Heart left ventricle (tissue), 16 donors: ENCODE results near the gene CTNND2. TPM values are rescaled to one million over a fixed set of nuclear protein-coding genes. Genes with fewer than 3 reads are reported as not detected.

ENCODE experiments used
- ATAC-seq, 4 donors: fragments of 200-7000 bp; cut with Tn5 transposase; one replicate each; pipeline ENCODE4 v1.9.1; 2020 to 2022; ENCODE audit warnings: moderate library complexity in 4 of 4, mild to moderate bottlenecking in 3 of 4, moderate number of reproducible peaks in 1 of 4
- DNase-seq, 5 donors: peaks; one replicate each; pipeline ENCODE4 v3.0.0-alpha.2; 2020
- H3K27ac ChIP-seq, 12 donors: fragments of 200-600 bp; sonication (generic) in 4 of 12; one replicate each; pipeline versions ENCODE4 v1.5.0 to v1.8.0; 2016 to 2022; ENCODE audit warnings: mild to moderate bottlenecking in 2 of 12
- H3K27me3 ChIP-seq, 9 donors: fragments of 200-600 bp; sonication (generic) in 2 of 9; one replicate each; pipeline versions ENCODE4 v1.5.1 to v1.8.0; 2016 to 2022; ENCODE audit warnings: mild to moderate bottlenecking in 3 of 9
- H3K36me3 ChIP-seq, 9 donors: fragments of 200-600 bp; sonication (generic) in 2 of 9; one replicate each; pipeline versions ENCODE4 v1.5.0 to v1.8.0; 2018 to 2022; ENCODE audit warnings: mild to moderate bottlenecking in 2 of 9
- H3K4me1 ChIP-seq, 12 donors: fragments of 200-600 bp; sonication (generic) in 4 of 12; one replicate each; pipeline versions ENCODE4 v1.5.0 to v1.8.0; 2016 to 2022; ENCODE audit warnings: mild to moderate bottlenecking in 3 of 12
- H3K4me3 ChIP-seq, 12 donors: fragments of 200-600 bp; sonication (generic) in 4 of 12; one replicate each; pipeline versions ENCODE4 v1.5.0 to v1.8.0; 2017 to 2022; ENCODE audit warnings: mild to moderate bottlenecking in 9 of 12, moderate library complexity in 4 of 12
- H3K9me3 ChIP-seq, 12 donors: fragments of 200-600 bp; sonication (generic) in 4 of 12; one replicate each; pipeline versions ENCODE4 v1.5.0 to v1.8.0; 2016 to 2022; ENCODE audit warnings: mild to moderate bottlenecking in 1 of 12
- POLR2A ChIP-seq, 2 donors: fragments of 450-650 bp; IDR thresholded peaks; one replicate each; pipeline ENCODE4 v1.6.1; 2017; ENCODE audit warnings: antibody characterized with exemption in 2 of 2, mild to moderate bottlenecking in 2 of 2, moderate library complexity in 2 of 2
- WGBS, 4 donors: extraction: QIAGEN DNeasy Blood & Tissue Kit in 2 of 4; methylation state at CpG; one replicate each; pipeline versions ENCODE4 v1.1.5 to v1.1.7; 2013 to 2018; 5-methylcytosine and 5-hydroxymethylcytosine counted together
- intact Hi-C, 10 donors: fragments of 100-400 bp; cut with DNase I; formaldehyde crosslinking; loops; one replicate each; pipeline versions ENCODE4 v1.11.1 to v1.14.2; 2022
- polyA plus RNA-seq, 2 donors: library from polyadenylated mRNA; stranded (reverse); fragments of 200-250 nt; gene quantifications; one replicate each; pipeline ENCODE4 v1.2.3, GENCODE V29; 2013
- total RNA-seq, 9 donors: library from RNA; depleted of rRNA in 2 of 9; stranded (reverse); fragments of >200 nt in 2 of 9; fragmentation: NEBNext Ultra II Directional in 3 of 9; extraction: Animal tissue kit (Norgen Biotek cat#: 25700) in 3 of 9; gene quantifications; one replicate each; pipeline versions ENCODE4 v1.1.0 to v1.2.4, GENCODE V29; 2016 to 2023
- TF ChIP-seq, protein P1 (sequence below), 12 donors: fragments of 200-600 bp; sonication (generic) in 4 of 12; IDR thresholded peaks; one replicate each; pipeline versions ENCODE4 v1.5.0 to v1.8.0; 2018 to 2022; ENCODE audit warnings: antibody characterized with exemption in 12 of 12, mild to moderate bottlenecking in 5 of 12
- donor health status: ischemic (EF 13 %, LVEDD 7.1; RV severe dilation, severe dysfunction).
- donor health status: healthy with polysubstance abuse.
- donor health status: DM: no; HTN: yes; CAD: no.
- donor health status: DM: no; HTN: no; CAD: no.
- donor health status: ischemic (EF 25% LVEDD 6.9; RV normal size, moderate dysfunction).
- donor health status: ischemic (EF 25% LVEDD 5.7; RV mildly dilated, moderate dysfunction).
- donor health status: healthy.
- donor health status: DM: yes; HTN: yes; CAD: no.
- donor health status: ischemic (EF 35%, LVEDD 5.7; RV mildly dilated, moderate dysfunction).
- donor health status: nonischemic (EF 11% LVEDD 7.7; RV severe dilation, severe dysfunction).
- donor health status: DM: yes; HTN: yes; CAD: no.
- donor health status: PGD.
- donor health status: ischemic (EF 29% LVEDD 5.4; RV normal size, mild dysfunction).
- donor health status: nonischemic (EF 23%, LVEDD 6.1; RV moderate dilation, normal function).

CTNND2 gene
- total and polyA plus RNA-seq, 11 donors: 4.0 to 36.8 (median 20.2) TPM

- Histone ChIP-seq H3K9me3 (no peaks in the 10 kb centered on the region), H3K27me3 (no peaks in the 10 kb centered on the region), H3K4me1 (no peaks in the 10 kb centered on the region), H3K27ac (no peak overlapping the region), H3K4me3 (no peak overlapping the region), H3K36me3 (no peaks in the 10 kb centered on the region)
- DNase-seq: no peak
- intact Hi-C loops: loop anchor here in 1 of 10 donors (5.0 kb wide), 1 partner anchor 359 kb away; no protein-coding TSS in a partner anchor
- ATAC-seq: no peak
- no peak for TF ChIP-seq POLR2A (IDR thresholded peaks at IDR 0.05)
- TF ChIP-seq, protein P1, sequence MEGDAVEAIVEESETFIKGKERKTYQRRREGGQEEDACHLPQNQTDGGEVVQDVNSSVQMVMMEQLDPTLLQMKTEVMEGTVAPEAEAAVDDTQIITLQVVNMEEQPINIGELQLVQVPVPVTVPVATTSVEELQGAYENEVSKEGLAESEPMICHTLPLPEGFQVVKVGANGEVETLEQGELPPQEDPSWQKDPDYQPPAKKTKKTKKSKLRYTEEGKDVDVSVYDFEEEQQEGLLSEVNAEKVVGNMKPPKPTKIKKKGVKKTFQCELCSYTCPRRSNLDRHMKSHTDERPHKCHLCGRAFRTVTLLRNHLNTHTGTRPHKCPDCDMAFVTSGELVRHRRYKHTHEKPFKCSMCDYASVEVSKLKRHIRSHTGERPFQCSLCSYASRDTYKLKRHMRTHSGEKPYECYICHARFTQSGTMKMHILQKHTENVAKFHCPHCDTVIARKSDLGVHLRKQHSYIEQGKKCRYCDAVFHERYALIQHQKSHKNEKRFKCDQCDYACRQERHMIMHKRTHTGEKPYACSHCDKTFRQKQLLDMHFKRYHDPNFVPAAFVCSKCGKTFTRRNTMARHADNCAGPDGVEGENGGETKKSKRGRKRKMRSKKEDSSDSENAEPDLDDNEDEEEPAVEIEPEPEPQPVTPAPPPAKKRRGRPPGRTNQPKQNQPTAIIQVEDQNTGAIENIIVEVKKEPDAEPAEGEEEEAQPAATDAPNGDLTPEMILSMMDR (IDR thresholded peaks at IDR 0.05): no peak
- whole genome bisulfite sequencing, 4 donors: 80 to 90% (median 86%) methylated on average over 11 of the region's 11 CpGs
Measured at GRCh38 chr5:11273180-11273903, 630.9 kb downstream of the CTNND2 start.

DNA sequence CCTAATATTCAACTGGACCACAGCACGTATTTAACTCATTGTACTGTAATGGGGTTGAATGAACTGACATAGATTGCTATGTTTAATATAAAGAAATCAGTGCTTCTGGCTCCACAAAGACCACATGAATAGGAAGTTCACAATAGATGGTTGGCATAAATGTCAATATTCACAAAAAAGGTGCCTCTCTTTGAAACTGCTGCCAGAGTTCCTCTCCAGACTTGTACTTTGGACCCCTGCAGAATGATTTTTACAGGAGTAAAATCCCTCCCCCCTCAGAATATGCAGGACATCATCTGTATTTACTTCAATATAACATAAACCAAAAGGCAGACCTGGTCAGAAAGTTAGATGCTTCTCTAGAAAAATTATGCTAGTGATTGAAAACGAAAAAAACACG is 634.7 kb downstream of the CTNND2 start:
- intact Hi-C loops: loop anchor here (5.0 to 10.0 kb wide), 7 partner anchors 225 to 755 kb away; no protein-coding TSS in a partner anchor
- 84 to 96% (median 91%) methylated on average over 3 of the region's 3 CpGs for WGBS, 4 donors
- DNase-seq (no peak), ATAC-seq (no peak)
- H3K4me1 ChIP-seq: no peaks in the 10 kb centered on the region
- H3K36me3 ChIP-seq: no peaks in the 10 kb centered on the region
- no peak overlapping the region for H3K4me3 ChIP-seq
- no peak overlapping the region for H3K27ac ChIP-seq
- H3K27me3 ChIP-seq: no peaks in the 10 kb centered on the region
- no peaks in the 10 kb centered on the region for H3K9me3 ChIP-seq
- no peak for TF ChIP-seq POLR2A (IDR thresholded peaks at IDR 0.05)
- TF ChIP-seq, protein P1 (IDR thresholded peaks at IDR 0.05): no peak

DNA sequence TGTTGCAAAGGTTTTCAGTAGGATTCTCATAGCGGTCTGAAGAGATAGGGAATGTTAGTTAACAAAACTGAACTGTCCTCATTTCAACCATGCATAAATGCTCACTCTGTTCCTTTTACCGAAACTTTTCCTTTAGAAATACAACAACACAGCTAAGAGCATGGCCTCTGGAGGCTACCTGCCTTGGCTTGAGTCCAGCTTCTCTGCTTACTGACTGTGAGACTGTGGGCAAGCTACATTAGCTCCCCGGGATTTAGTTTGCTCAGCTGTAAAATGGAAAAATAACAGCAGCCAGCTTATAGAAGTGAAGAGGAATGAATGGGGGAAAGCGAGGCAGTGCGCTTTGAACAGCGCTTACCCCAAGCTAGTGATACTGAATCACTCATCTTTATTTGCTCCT is 635.4 kb downstream of the CTNND2 start:
- no peaks in the 10 kb centered on the region for H3K27me3 ChIP-seq
- H3K4me3 ChIP-seq: no peak overlapping the region
- no peak for DNase-seq
- H3K27ac ChIP-seq: no peak overlapping the region
- no peaks in the 10 kb centered on the region for H3K36me3 ChIP-seq
- H3K9me3 ChIP-seq: no peaks in the 10 kb centered on the region
- TF ChIP-seq, protein P1 (IDR thresholded peaks at IDR 0.05): no peak
- intact Hi-C loops: loop anchor here (5.0 to 10.0 kb wide), 7 partner anchors 226 to 756 kb away; no protein-coding TSS in a partner anchor
- WGBS, 4 donors: 82 to 92% (median 89%) methylated on average over 6 of the region's 6 CpGs
- no peaks in the 10 kb centered on the region for H3K4me1 ChIP-seq
- ATAC-seq: no peak

DNA sequence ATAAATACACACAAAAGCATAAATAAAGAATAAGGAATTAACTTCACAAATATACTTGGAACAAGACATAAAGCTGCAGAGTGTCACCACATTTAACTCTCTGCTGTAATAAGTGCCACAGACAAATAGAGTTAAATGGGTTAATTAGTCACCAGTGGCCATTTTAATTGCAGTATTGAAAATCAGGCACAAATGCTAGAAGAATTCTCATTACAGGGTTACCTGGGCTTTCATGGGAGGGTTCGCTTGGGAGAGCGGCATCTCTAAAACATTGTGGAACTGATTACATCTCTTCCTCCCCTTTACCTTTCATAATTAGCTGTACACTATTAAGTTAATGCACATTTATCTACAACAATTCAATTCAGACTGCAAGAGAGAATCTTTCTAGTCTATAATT is 637.9 kb downstream of the CTNND2 start:
- 84 to 95% (median 93%) methylated on average over 2 of the region's 2 CpGs for WGBS, 4 donors
- ATAC-seq (no peak), DNase-seq (no peak)
- Histone ChIP-seq H3K36me3 (no peaks in the 10 kb centered on the region), H3K4me1 (no peaks in the 10 kb centered on the region), H3K27ac (no peak overlapping the region), H3K9me3 (no peaks in the 10 kb centered on the region), H3K27me3 (no peaks in the 10 kb centered on the region), H3K4me3 (no peak overlapping the region)
- TF ChIP-seq POLR2A (IDR thresholded peaks at IDR 0.05): no peak
- TF ChIP-seq, protein P1 (IDR thresholded peaks at IDR 0.05): no peak
- intact Hi-C loops: loop anchor here (5.0 to 10.0 kb wide), 7 partner anchors 228 to 758 kb away; no protein-coding TSS in a partner anchor
